LNCaP clone FGC (cell line): ENCODE results near the gene CAVIN2.

Experiments used
- DNase-seq: peaks from one replicate; pipeline ENCODE4 v3.0.0-alpha.2; 2011; ENCODE audit warnings: low read depth
- H3K4me3 ChIP-seq: 2 replicates; pipeline ENCODE4 v1.5.1; 2011; ENCODE audit warnings: mild to moderate bottlenecking, low read depth, low read length, control low read depth
- CTCF ChIP-seq: IDR thresholded peaks from 2 replicates; pipeline ENCODE4 v1.5.1; 2012; ENCODE audit warnings: mild to moderate bottlenecking; ENCODE audit not compliant: control insufficient read depth, insufficient read depth; ENCODE audit errors: extremely low read depth

The CAVIN2 gene

GRCh38 chr2:191889931-191890330 is 43.0 kb upstream of the CAVIN2 start:
- H3K4me3 ChIP-seq: no peak overlapping the region
- no peak for DNase-seq
- TF ChIP-seq CTCF: no peak

- H3K4me3 ChIP-seq: no peak overlapping the region
- no peak for DNase-seq
- TF ChIP-seq CTCF: no peak
Observed at GRCh38 chr2:191888400-191889166, 41.7 kb upstream of the CAVIN2 start.

GRCh38 chr2:191885650-191886049 is 38.8 kb upstream of the CAVIN2 start:
- DNase-seq: no peak
- TF ChIP-seq CTCF: no peak
- H3K4me3 ChIP-seq: no peak overlapping the region

GRCh38 chr2:191885098-191885497 is 38.2 kb upstream of the CAVIN2 start:
- no peak for DNase-seq
- no peak for TF ChIP-seq CTCF
- H3K4me3 ChIP-seq: no peak overlapping the region

- TF ChIP-seq CTCF: no peak
- no peak for DNase-seq
- H3K4me3 ChIP-seq: no peak overlapping the region
Observed at GRCh38 chr2:191881982-191882816, 35.3 kb upstream of the CAVIN2 start.

GRCh38 chr2:191878548-191879279 is 31.8 kb upstream of the CAVIN2 start:
- no peak for TF ChIP-seq CTCF
- no peak overlapping the region for H3K4me3 ChIP-seq
- DNase-seq: no peak
